Measurements from ENCODE around the gene HTD2. TPM values are rescaled to one million over a fixed set of nuclear protein-coding genes. Genes with fewer than 3 reads are reported as not detected.

Gene HTD2
- total and polyA plus RNA-seq, 2 donors (not counting 3 experiments of a cell fraction or from before 2014, with no cell fraction given) = 8.2 to 10.3 TPM

- intact Hi-C loops (cut with micrococcal nuclease) = no loop called here
- BruUV-seq (replicated peaks) = no TSS peak
- H3K4me3 ChIP-seq (replicated peaks in 1 of 3; ENCODE audit: insufficient read depth in 1 of 3, low read depth in 1 of 3, low read length in 3 of 3) = no peak overlapping the region
- H3K9ac ChIP-seq (replicated peaks; ENCODE audit: extremely low read depth, insufficient read depth, low read length) = no peak overlapping the region
- no peaks in the 10 kb centered on the region for H4K20me1 ChIP-seq (replicated peaks; ENCODE audit: control insufficient read depth, extremely low read depth, insufficient read depth, low read length)
- no peaks in the 10 kb centered on the region for H3K4me1 ChIP-seq (ENCODE audit: control insufficient read depth, extremely low read depth, insufficient read depth, low read length)
- no peak for TF ChIP-seq MAX (IDR thresholded peaks at IDR 0.05; ENCODE audit: insufficient read depth, insufficient read length)
- no peak for TF ChIP-seq EZH2 (IDR thresholded peaks at IDR 0.05; ENCODE audit: borderline replicate concordance, low read depth, low read length, severe bottlenecking)
- no peak for TF ChIP-seq MYC (IDR thresholded peaks at IDR 0.05; ENCODE audit: low read depth, low read length)
- TF ChIP-seq POLR2A (IDR thresholded peaks at IDR 0.05; ENCODE audit: low read depth, low read length) = no peak
- TF ChIP-seq GATA2 (IDR thresholded peaks at IDR 0.05; ENCODE audit: insufficient read depth, insufficient read length, low read depth, low read length) = no peak
- no peak for TF ChIP-seq CTCF (IDR thresholded peaks at IDR 0.05; ENCODE audit: extremely low read depth in 1 of 2, insufficient read depth in 1 of 2, low read depth in 1 of 2, low read length in 2 of 2)
- TF ChIP-seq POLR2AphosphoS5 (IDR thresholded peaks at IDR 0.05; ENCODE audit: insufficient read depth, low read depth, low read length) = no peak
- TF ChIP-seq JUN (IDR thresholded peaks at IDR 0.05; ENCODE audit: borderline replicate concordance, insufficient read depth, insufficient read length, low read depth) = no peak
- no peak for TF ChIP-seq FOS (IDR thresholded peaks at IDR 0.05; ENCODE audit: borderline replicate concordance, insufficient read depth, low read length)
- ChIA-PET CTCF (interaction anchor here (0.6 to 10.0 kb wide), 4 partner anchors 111 to 268 kb away, joined by 3 to 369 read pairs (median 4); no protein-coding TSS in a partner anchor), POLR2A (interaction anchor here (0.6 kb wide), 1 partner anchor 108 kb away, joined by 5 read pairs; no protein-coding TSS in a partner anchor)
- DNase-seq (ENCODE audit: low read depth, low spot score) = no peak
- peaks cover 17 to 18% of the 10 kb centered on the region in 2 experiments for H3K27me3 ChIP-seq (ENCODE audit: control insufficient read depth in 2 of 2, insufficient read depth in 2 of 2, low read length in 2 of 2)
- H3K27ac ChIP-seq (ENCODE audit: insufficient read depth, low read depth, low read length) = no peak overlapping the region
- no peaks in the 10 kb centered on the region for H3K79me2 ChIP-seq (ENCODE audit: control insufficient read depth, insufficient read depth, low read length)
- no peaks in the 10 kb centered on the region for H3K9me3 ChIP-seq (replicated peaks; ENCODE audit: control insufficient read depth, insufficient read depth, low read length)
- no peak overlapping the region for H3K4me2 ChIP-seq (ENCODE audit: insufficient read depth, low read length)
- FAIRE-seq = no peak
- no peaks in the 10 kb centered on the region for H3K9me1 ChIP-seq (replicated peaks; ENCODE audit: control insufficient read depth, extremely low read depth, insufficient read depth, low read length)
- dilution Hi-C loops (cut with MboI; ENCODE audit: extremely low pct_ligation_motif_present, low sequenced_read_pairs) = no loop called here
- H3K36me3 ChIP-seq (ENCODE audit: control insufficient read depth in 2 of 2, extremely low read depth in 1 of 2, insufficient read depth in 2 of 2, low read length in 2 of 2) = no peaks in the 10 kb centered on the region
- no peak overlapping the region for H2AFZ ChIP-seq (ENCODE audit: low read depth, low read length)
Observed at GRCh38 chr3:58298190-58298589, 8.1 kb upstream of the HTD2 start.

Measured in endothelial cell of umbilical vein (primary cell).